Tibial artery (tissue), 4 donors: ENCODE data around the gene TMEM88.

Source experiments
- DNase-seq, 2 donors: peaks; one replicate each; pipeline ENCODE4 v3.0.0-alpha.2; 2019
- H3K27ac ChIP-seq, 2 donors: fragments of 200-600 bp; sonication (generic) in 1 of 2; 1 replicate in 1 of 2; 2 replicates in 1 of 2; pipeline ENCODE4 v1.5.1; 2018 to 2019; ENCODE audit warnings: mild to moderate bottlenecking in 1 of 2
- H3K27me3 ChIP-seq, 2 donors: fragments of 200-600 bp; sonication (generic) in 1 of 2; one replicate each; pipeline versions ENCODE4 v1.5.1 to v1.6.0; 2016 to 2019
- H3K36me3 ChIP-seq, 3 donors: fragments of 200-600 bp; sonication (generic) in 2 of 3; one replicate each; pipeline ENCODE4 v1.5.1; 2016 to 2019; ENCODE audit warnings: mild to moderate bottlenecking in 2 of 3
- H3K4me1 ChIP-seq, 4 donors: fragments of 200-600 bp; sonication (generic) in 2 of 4; 1 replicate in 3 of 4; 2 replicates in 1 of 4; pipeline ENCODE4 v1.5.1; 2016 to 2019
- H3K4me3 ChIP-seq, 2 donors: fragments of 200-600 bp; sonication (generic) in 1 of 2; 1 replicate in 1 of 2; 2 replicates in 1 of 2; pipeline ENCODE4 v1.5.1; 2018 to 2019; ENCODE audit warnings: mild to moderate bottlenecking in 2 of 2
- H3K9me3 ChIP-seq, 3 donors: fragments of 200-600 bp; sonication (generic) in 1 of 3; one replicate each; pipeline ENCODE4 v1.5.1; 2016 to 2019
- CTCF ChIP-seq, 2 experiments: fragments of 200-600 bp in 1 of 2; fragments of 450-650 bp in 1 of 2; IDR thresholded peaks; one replicate each; pipeline ENCODE4 v1.5.1; 2017 to 2019; ENCODE audit warnings: antibody characterized with exemption in 2 of 2, mild to moderate bottlenecking in 1 of 2, moderate library complexity in 1 of 2
- intact Hi-C: fragments of 100-400 bp; cut with DNase I; formaldehyde crosslinking; loops from one replicate; pipeline ENCODE4 v1.15.0; 2023; ENCODE audit warnings: low total_unique reads

TMEM88 gene

GRCh38 chr17:7903154-7904103 is 48.6 kb downstream of the TMEM88 start:
- H3K36me3 ChIP-seq = peaks cover 15 to 99% (median 74%) of the 10 kb centered on the region in 3 donors
- no peaks in the 10 kb centered on the region for H3K4me1 ChIP-seq
- DNase-seq = no peak
- no peak overlapping the region for H3K4me3 ChIP-seq
- H3K27me3 ChIP-seq = no peaks in the 10 kb centered on the region
- H3K9me3 ChIP-seq = no peaks in the 10 kb centered on the region
- no peak for TF ChIP-seq CTCF (IDR thresholded peaks at IDR 0.05)
- intact Hi-C loops = no loop called here
- H3K27ac ChIP-seq = no peak overlapping the region
